Nephron (organoid): Measurements from ENCODE around the gene NPIPB8.
A peak's percentile ranks its signal among the peaks of the same experiment; 100 is the strongest.
"Not testable (repeated sequence)": the region's sequence is repeated elsewhere in the genome, so short reads cannot be mapped to it uniquely, and the experiment has no call there.

ENCODE experiments used
- H3K27ac Mint-ChIP-seq, 3 experiments: 2 replicates each; pipeline ENCODE4 v1.8.0; 2020; ENCODE audit warnings: mixed read lengths in 3 of 3, mild to moderate bottlenecking in 2 of 3, moderate library complexity in 1 of 3
- H3K27me3 Mint-ChIP-seq: 2 replicates; pipeline ENCODE4 v1.8.0; 2021; ENCODE audit warnings: low read depth, mild to moderate bottlenecking, moderate library complexity, mixed read lengths
- H3K36me3 Mint-ChIP-seq: 2 replicates; pipeline ENCODE4 v1.8.0; 2020; ENCODE audit warnings: low read depth, mixed read lengths
- H3K4me1 Mint-ChIP-seq: 2 replicates; pipeline ENCODE4 v1.8.0; 2020; ENCODE audit warnings: mixed read lengths
- H3K4me3 Mint-ChIP-seq, 3 experiments: 2 replicates each; pipeline ENCODE4 v1.8.0; 2020; ENCODE audit warnings: mild to moderate bottlenecking in 3 of 3, mixed read lengths in 3 of 3, moderate library complexity in 2 of 3
- H3K9me3 Mint-ChIP-seq: 2 replicates; pipeline ENCODE4 v1.8.0; 2020; ENCODE audit warnings: mixed read lengths
- CTCF ChIP-seq, 3 experiments: fragments of 200-600 bp; sonication (generic); IDR thresholded peaks; one replicate each; pipeline ENCODE4 v1.5.0; 2021; ENCODE audit warnings: antibody characterized with exemption in 3 of 3; ENCODE audit not compliant: unreplicated experiment in 3 of 3

The NPIPB8 gene

GRCh38 chr16:28609631-28610594 lies 28.0 kb upstream of the NPIPB8 start, which contains the start of gene SULT1A1:
Gene SULT1A1, minus strand, starts transcription at chr16:28610044. Its CDS starts 1,189 bp downstream, at chr16:28608855.
- Mint-ChIP-seq H3K9me3 (no peaks in the 10 kb centered on the region), H3K27ac (peak within 1 kb of the TSS; percentile 70 to 79 (median 78)), H3K4me3 (peak within 1 kb of the TSS; percentile 75 to 78 (median 77)), H3K27me3 (no peaks in the 10 kb centered on the region), H3K36me3 (no peaks in the 10 kb centered on the region), H3K4me1 (peaks cover 10% of the 10 kb centered on the region)
- no peak for TF ChIP-seq CTCF (IDR thresholded peaks at IDR 0.05; ENCODE audit: unreplicated experiment in 3 of 3)

- Mint-ChIP-seq H3K4me3 (no peak overlapping the region), H3K4me1 (peaks cover 10% of the 10 kb centered on the region), H3K27me3 (no peaks in the 10 kb centered on the region), H3K36me3 (no peaks in the 10 kb centered on the region), H3K9me3 (no peaks in the 10 kb centered on the region), H3K27ac (peak overlapping the region; percentile 10 to 78 (median 70))
- TF ChIP-seq CTCF (IDR thresholded peaks at IDR 0.05; ENCODE audit: unreplicated experiment in 3 of 3): no peak
These were observed 27.2 kb upstream of the NPIPB8 start for GRCh38 chr16:28610595-28611191.

- not testable (repeated sequence) for H3K27ac Mint-ChIP-seq, H3K27me3 Mint-ChIP-seq
These were observed 25.2 kb upstream of the NPIPB8 start for GRCh38 chr16:28612359-28613280.

GRCh38 chr16:28613912-28614311 lies 24.0 kb upstream of the NPIPB8 start:
- H3K27ac Mint-ChIP-seq, H3K4me1 Mint-ChIP-seq, H3K9me3 Mint-ChIP-seq, H3K27me3 Mint-ChIP-seq, H3K4me3 Mint-ChIP-seq, H3K36me3 Mint-ChIP-seq: not testable (repeated sequence)

More at GRCh38 chr16:28612359-28613280, 25.2 kb upstream of the NPIPB8 start:
- not testable (repeated sequence) for H3K4me1 Mint-ChIP-seq, H3K9me3 Mint-ChIP-seq, H3K36me3 Mint-ChIP-seq, H3K4me3 Mint-ChIP-seq

- not testable (repeated sequence) for H3K27ac Mint-ChIP-seq, H3K9me3 Mint-ChIP-seq, H3K4me3 Mint-ChIP-seq, H3K36me3 Mint-ChIP-seq, H3K4me1 Mint-ChIP-seq, H3K27me3 Mint-ChIP-seq
These were observed 23.3 kb upstream of the NPIPB8 start for GRCh38 chr16:28614561-28614960.

GRCh38 chr16:28615486-28616223 lies 22.2 kb upstream of the NPIPB8 start:
- not testable (repeated sequence) for H3K27me3 Mint-ChIP-seq, H3K4me3 Mint-ChIP-seq, H3K4me1 Mint-ChIP-seq, H3K27ac Mint-ChIP-seq, H3K36me3 Mint-ChIP-seq, H3K9me3 Mint-ChIP-seq
- TF ChIP-seq CTCF (IDR thresholded peaks at IDR 0.05; ENCODE audit: unreplicated experiment in 3 of 3): peak; percentile 73 to 79 (median 77)

- H3K27ac Mint-ChIP-seq, H3K27me3 Mint-ChIP-seq, H3K36me3 Mint-ChIP-seq, H3K4me1 Mint-ChIP-seq, H3K9me3 Mint-ChIP-seq, H3K4me3 Mint-ChIP-seq: not testable (repeated sequence)
These were observed 21.7 kb upstream of the NPIPB8 start for GRCh38 chr16:28616224-28616577.
